ENCODE measurements around the gene ELMOD3.
"Not testable (repeated sequence)": the region's sequence is repeated elsewhere in the genome, so short reads cannot be mapped to it uniquely, and the experiment has no call there.

Gene ELMOD3

DNA sequence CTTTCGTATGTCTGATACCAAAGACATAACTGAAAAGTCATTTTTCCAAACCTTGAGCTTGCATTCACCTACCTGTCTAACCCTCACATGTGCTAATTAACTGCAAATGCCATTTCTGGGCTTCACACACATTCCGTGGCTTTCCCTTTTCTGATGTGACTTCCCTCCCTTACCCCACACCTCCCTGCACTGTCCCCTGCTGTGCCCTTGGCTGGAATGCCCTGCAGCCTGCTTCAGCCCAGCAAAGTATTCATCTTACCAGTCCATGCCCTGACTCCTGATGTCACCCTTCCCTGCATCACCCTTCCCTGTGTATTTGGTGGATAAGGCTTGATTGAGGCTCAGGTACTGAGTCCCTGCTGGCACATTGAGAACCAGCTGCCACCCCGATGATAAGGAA is 12.4 kb upstream of the ELMOD3 start:
- no peak for DNase-seq (ENCODE audit: low spot score)
- CTCF ChIA-PET: interaction anchor here (0.6 kb wide), 2 partner anchors 11 to 61 kb away, joined by 3 to 4 read pairs; no protein-coding TSS in a partner anchor
- no peak for TF ChIP-seq CTCF (conservative IDR thresholded peaks at IDR 0.05; ENCODE audit: low read depth)
- peak overlapping the region; percentile 16 for H3K27ac ChIP-seq
- POLR2A ChIA-PET (ENCODE audit: low non-redundant PET): no interaction called here

GRCh38 chr2:85343207-85343895 is 11.2 kb upstream of the ELMOD3 start:
- CTCF ChIA-PET; DNase-seq (ENCODE audit: low spot score); H3K27ac ChIP-seq; POLR2A ChIA-PET (ENCODE audit: low non-redundant PET): not testable (repeated sequence)

DNA sequence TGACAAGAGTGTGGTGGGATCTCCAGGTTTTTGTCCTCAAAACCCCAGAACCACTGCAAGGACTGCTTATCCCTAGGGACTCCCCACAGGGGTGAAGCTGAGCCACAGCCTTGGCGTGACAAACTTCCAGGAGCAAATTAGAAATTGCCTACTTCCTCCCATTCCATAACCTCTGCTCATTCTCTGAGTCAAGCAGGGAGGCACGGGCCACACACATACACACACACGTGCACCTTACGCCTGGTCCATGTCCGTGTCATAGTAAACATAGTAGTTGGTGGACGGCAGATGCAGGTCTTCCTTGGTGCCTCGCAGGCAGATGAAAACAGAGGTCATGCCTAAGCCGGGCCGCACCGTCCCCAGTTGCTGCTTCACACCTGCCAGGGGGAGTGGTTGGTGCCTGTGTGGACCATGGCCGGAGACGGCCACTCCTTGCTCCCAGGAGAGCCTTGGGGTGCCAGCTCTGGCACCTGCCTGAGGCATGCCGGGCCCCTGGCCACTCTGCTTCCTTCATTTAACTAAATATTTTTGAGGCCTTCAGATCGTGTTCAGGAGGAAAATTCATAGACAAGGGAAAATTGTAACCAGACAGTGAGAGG is 10.1 kb upstream of the ELMOD3 start:
- DNase-seq (ENCODE audit: low spot score): no peak
- TF ChIP-seq CTCF (conservative IDR thresholded peaks at IDR 0.05; ENCODE audit: low read depth): no peak
- POLR2A ChIA-PET (ENCODE audit: low non-redundant PET): no interaction called here
- H3K27ac ChIP-seq: peak overlapping the region; percentile 9; the same call in 1 of the 2 replicates
- CTCF ChIA-PET: no interaction called here

DNA sequence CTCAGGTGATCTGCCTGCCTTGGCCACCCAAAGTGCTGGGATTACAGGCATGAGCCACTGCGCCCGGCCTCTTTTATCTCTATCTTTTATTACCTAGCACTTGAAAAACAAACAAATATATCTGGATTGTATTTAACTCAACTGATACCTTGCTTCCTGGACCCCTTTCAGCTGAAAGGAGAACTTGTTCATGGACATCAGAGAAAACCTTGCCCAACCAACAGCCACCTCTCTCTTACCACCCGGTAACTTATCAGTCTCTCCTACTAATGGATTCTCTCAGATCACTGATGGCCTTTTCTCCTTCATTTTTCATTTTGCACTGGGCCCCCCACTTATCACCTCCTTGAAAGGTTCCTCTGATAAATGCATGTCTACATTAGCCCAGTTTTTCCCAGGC is 7.0 kb upstream of the ELMOD3 start:
- no peak overlapping the region for H3K27ac ChIP-seq
- ChIA-PET POLR2A (ENCODE audit: low non-redundant PET) (interaction anchor here (1.2 kb wide), 1 partner anchor 20 kb away, joined by 4 read pairs; the partner anchor contains the start of gene TGOLN2), CTCF (no interaction called here)
- no peak for DNase-seq (ENCODE audit: low spot score)
- TF ChIP-seq CTCF (conservative IDR thresholded peaks at IDR 0.05; ENCODE audit: low read depth): no peak

- no peak for TF ChIP-seq CTCF (conservative IDR thresholded peaks at IDR 0.05; ENCODE audit: low read depth)
- peak; percentile 41 for DNase-seq (ENCODE audit: low spot score)
- ChIA-PET CTCF (interaction anchor here (0.8 to 1.0 kb wide), 3 partner anchors 22 to 198 kb away, joined by 3 to 4 read pairs (median 3); no protein-coding TSS in a partner anchor), POLR2A (ENCODE audit: low non-redundant PET) (interaction anchor here (0.5 to 1.2 kb wide), 4 partner anchors 17 to 256 kb away, joined by 3 to 6 read pairs (median 4); no protein-coding TSS in a partner anchor)
- peak overlapping the region; percentile 97 for H3K27ac ChIP-seq
Measured at GRCh38 chr2:85353876-85354285, 688 bp upstream of the ELMOD3 start.

- peak overlapping the region; percentile 97 for H3K27ac ChIP-seq
- CTCF ChIA-PET: interaction anchor here (0.6 kb wide), 1 partner anchor 383 kb away, joined by 4 read pairs; no protein-coding TSS in a partner anchor
- POLR2A ChIA-PET (ENCODE audit: low non-redundant PET): interaction anchor here (0.5 to 1.2 kb wide), 5 partner anchors 10 to 255 kb away, joined by 3 to 4 read pairs (median 4); no protein-coding TSS in a partner anchor
- peak; percentile 27 for DNase-seq (ENCODE audit: low spot score)
- TF ChIP-seq CTCF (conservative IDR thresholded peaks at IDR 0.05; ENCODE audit: low read depth): no peak
Measured at GRCh38 chr2:85355073-85355410, 473 bp downstream of the ELMOD3 start.

GRCh38 chr2:85355521-85355920 is 952 bp downstream of the ELMOD3 start:
- H3K27ac ChIP-seq: peak overlapping the region; percentile 97
- no peak for TF ChIP-seq CTCF (conservative IDR thresholded peaks at IDR 0.05; ENCODE audit: low read depth)
- no peak for DNase-seq (ENCODE audit: low spot score)
- POLR2A ChIA-PET (ENCODE audit: low non-redundant PET): interaction anchor here (1.2 kb wide), 1 partner anchor 10 kb away, joined by 4 read pairs; no protein-coding TSS in a partner anchor
- CTCF ChIA-PET: no interaction called here

Measured in RWPE1 (cell line).